Activated CD8-positive, alpha-beta T cell treated with anti-CD3 and anti-CD28 coated beads for 36 hours (primary cell): Measurements from ENCODE around the gene AOAH. TPM values are rescaled to one million over a fixed set of nuclear protein-coding genes. Genes with fewer than 3 reads are reported as not detected.

Experiments used
- ATAC-seq: fragments of 200-7000 bp; cut with Tn5 transposase; one replicate; pipeline ENCODE4 v1.10.0; 2021; ENCODE audit warnings: mild to moderate bottlenecking, moderate library complexity
- CTCF ChIA-PET: fragments of 350-600 bp; sonication (Branson Sonifier 250); formaldehyde crosslinking; loops from one replicate; lab custom pipeline; 2021; ENCODE audit warnings: antibody characterized with exemption; lab: Charles Lee
- POLR2A ChIA-PET: fragments of 350-600 bp; sonication (Branson Sonifier 250); formaldehyde crosslinking; loops from one replicate; lab custom pipeline; 2021; ENCODE audit warnings: antibody characterized with exemption; lab: Charles Lee
- DNase-seq: peaks from one replicate; pipeline ENCODE4 v3.0.0-alpha.2; 2020
- H3K27ac Mint-ChIP-seq: one replicate; pipeline ENCODE4 v1.8.0; 2021; ENCODE audit warnings: mild to moderate bottlenecking, mixed read lengths
- H3K27me3 Mint-ChIP-seq: one replicate; pipeline ENCODE4 v1.8.0; 2021; ENCODE audit warnings: mixed read lengths
- H3K36me3 Mint-ChIP-seq: one replicate; pipeline ENCODE4 v1.8.0; 2021; ENCODE audit warnings: low read depth, mixed read lengths
- H3K4me1 Mint-ChIP-seq: one replicate; pipeline ENCODE4 v1.8.0; 2021; ENCODE audit warnings: low read depth, mixed read lengths
- H3K4me3 Mint-ChIP-seq: one replicate; pipeline ENCODE4 v1.8.0; 2021; ENCODE audit warnings: mild to moderate bottlenecking, moderate library complexity, mixed read lengths
- H3K9me3 Mint-ChIP-seq: one replicate; pipeline ENCODE4 v1.8.0; 2021; ENCODE audit warnings: mixed read lengths
- CTCF ChIP-seq: fragments of 200-600 bp; IDR thresholded peaks from one replicate; pipeline ENCODE4 v1.8.0; 2022; ENCODE audit warnings: antibody characterized with exemption, mild to moderate bottlenecking
- intact Hi-C: fragments of 100-400 bp; cut with micrococcal nuclease; formaldehyde crosslinking; loops from one replicate; pipeline ENCODE4 v1.10.0; 2022
- total RNA-seq, 2 experiments: library from RNA; stranded (reverse); gene quantifications; one replicate each; pipeline ENCODE4 v1.2.3, GENCODE V29; 2021

The AOAH gene
- total RNA-seq, 2 experiments from 2014 or later, result 10.4 to 17.1 TPM

- ATAC-seq (no peak), DNase-seq (no peak)
- H3K4me1 Mint-ChIP-seq, result peaks cover 5% of the 10 kb centered on the region
- H3K9me3 Mint-ChIP-seq, result no peaks in the 10 kb centered on the region
- no peak overlapping the region for H3K27ac Mint-ChIP-seq
- TF ChIP-seq CTCF, result no peak
- CTCF ChIA-PET, result no interaction called here
- H3K4me3 Mint-ChIP-seq, result no peak overlapping the region
- intact Hi-C loops, result no loop called here
- no peaks in the 10 kb centered on the region for H3K36me3 Mint-ChIP-seq
- POLR2A ChIA-PET, result no interaction called here
- H3K27me3 Mint-ChIP-seq, result no peaks in the 10 kb centered on the region
Observed at GRCh38 chr7:36758879-36759278, 34.6 kb upstream of the AOAH start.

- no peak overlapping the region for H3K27ac Mint-ChIP-seq
- POLR2A ChIA-PET, result interaction anchor here (1.4 to 2.0 kb wide), 2 partner anchors 11 to 29 kb away, joined by 3 to 6 read pairs; no protein-coding TSS in a partner anchor
Observed at GRCh38 chr7:36755484-36755883, 31.2 kb upstream of the AOAH start.

GRCh38 chr7:36752026-36752711, 27.9 kb upstream of the AOAH start:
- ChIA-PET POLR2A (no interaction called here), CTCF (interaction anchor here (0.7 to 1.3 kb wide), 2 partner anchors 10 to 13 kb away, joined by 3 to 5 read pairs; no protein-coding TSS in a partner anchor)
- intact Hi-C loops, result no loop called here
- no peak overlapping the region for H3K27ac Mint-ChIP-seq
- no peak for TF ChIP-seq CTCF
- DNase-seq, result no peak
- no peaks in the 10 kb centered on the region for H3K9me3 Mint-ChIP-seq
- H3K4me1 Mint-ChIP-seq, result peaks cover 21% of the 10 kb centered on the region
- no peaks in the 10 kb centered on the region for H3K36me3 Mint-ChIP-seq
- no peak overlapping the region for H3K4me3 Mint-ChIP-seq
- no peaks in the 10 kb centered on the region for H3K27me3 Mint-ChIP-seq
- no peak for ATAC-seq

More at GRCh38 chr7:36755484-36755883, 31.2 kb upstream of the AOAH start:
- Mint-ChIP-seq H3K4me3 (no peak overlapping the region), H3K36me3 (no peaks in the 10 kb centered on the region), H3K4me1 (no peaks in the 10 kb centered on the region), H3K9me3 (no peaks in the 10 kb centered on the region), H3K27me3 (no peaks in the 10 kb centered on the region)
- CTCF ChIA-PET, result interaction anchor here (1.1 kb wide), 1 partner anchor 8 kb away, joined by 4 read pairs; no protein-coding TSS in a partner anchor
- no peak for ATAC-seq
- intact Hi-C loops, result no loop called here
- DNase-seq, result no peak
- TF ChIP-seq CTCF, result no peak

- POLR2A ChIA-PET, result no interaction called here
Observed at GRCh38 chr7:36750451-36750850, 26.2 kb upstream of the AOAH start.

More at GRCh38 chr7:36750451-36750850, 26.2 kb upstream of the AOAH start:
- no peaks in the 10 kb centered on the region for H3K36me3 Mint-ChIP-seq
- H3K9me3 Mint-ChIP-seq, result no peaks in the 10 kb centered on the region
- DNase-seq (no peak), ATAC-seq (no peak)
- intact Hi-C loops, result no loop called here
- H3K4me1 Mint-ChIP-seq, result peaks cover 32% of the 10 kb centered on the region
- no peak overlapping the region for H3K4me3 Mint-ChIP-seq
- TF ChIP-seq CTCF, result no peak
- no peak overlapping the region for H3K27ac Mint-ChIP-seq
- no peaks in the 10 kb centered on the region for H3K27me3 Mint-ChIP-seq
- CTCF ChIA-PET, result interaction anchor here (0.7 to 1.3 kb wide), 2 partner anchors 11 to 15 kb away, joined by 3 to 5 read pairs; no protein-coding TSS in a partner anchor
